K562 (cell line): Measurements from ENCODE around the gene GALNT9. TPM values are rescaled to one million over a fixed set of nuclear protein-coding genes. Genes with fewer than 3 reads are reported as not detected.

Experiments
- ATAC-seq: fragments of 200-7000 bp; cut with Tn5 transposase; 3 replicates; pipeline ENCODE4 v1.9.1; 2020; ENCODE audit warnings: moderate library complexity
- BruUV-seq: library from RNA; stranded (reverse); fragments of 400-500 nt; replicated peaks from 2 replicates; lab custom pipeline; 2021; lab: Mats Ljungman, UMichigan
- CTCF ChIA-PET: fragments of 300-600 bp; formaldehyde crosslinking; extraction: SDS; loops from one replicate; lab custom pipeline; 2021; ENCODE audit warnings: low intra/inter-chr PET ratio; lab: Yijun Ruan, JAX
- POLR2A ChIA-PET: fragments of 300-600, 350-650 bp; sonication (Branson Sonifier 250); formaldehyde crosslinking; extraction: SDS; loops from one replicate; lab custom pipeline; 2021; ENCODE audit warnings: antibody characterized with exemption, inconsistent platforms; lab: Yijun Ruan, JAX
- DNase-seq, 4 experiments: peaks; one replicate each; pipeline versions ENCODE4 v3.0.0 to v3.0.0-alpha.2; 2011 to 2018; ENCODE audit warnings: low spot score in 3 of 4, mixed read lengths in 3 of 4; ENCODE audit errors: extremely low read depth in 1 of 4
- FAIRE-seq: peaks from 2 replicates; lab custom pipeline; 2011; peaks lifted over from hg19 to GRCh38; lab: Jason Lieb, UNC
- H2AFZ ChIP-seq: 2 replicates; pipeline ENCODE4 v1.6.0; 2011; ENCODE audit warnings: low read depth, low read length, control low read depth, inconsistent platforms
- H3K27ac ChIP-seq: fragments of 200-600 bp; 3 replicates; pipeline ENCODE4 v1.8.0; 2011; ENCODE audit warnings: low read depth, mild to moderate bottlenecking, control low read depth, inconsistent platforms, low read length, moderate library complexity, mixed read lengths; ENCODE audit errors: extremely low read depth
- H3K27me3 ChIP-seq, 2 experiments: fragments of 300-600 bp in 1 of 2; 2 replicates in 1 of 2; 3 replicates in 1 of 2; pipeline versions ENCODE4 v1.6.0 to v1.8.0; 2011; ENCODE audit warnings: inconsistent platforms in 2 of 2, low read length in 2 of 2, mild to moderate bottlenecking in 1 of 2, mixed read lengths in 1 of 2, moderate library complexity in 1 of 2; ENCODE audit not compliant: control insufficient read depth in 2 of 2, insufficient read depth in 2 of 2
- H3K36me3 ChIP-seq: fragments of 300-600 bp; 3 replicates; pipeline ENCODE4 v1.8.0; 2011; ENCODE audit warnings: mild to moderate bottlenecking, low read length, inconsistent platforms; ENCODE audit not compliant: control insufficient read depth, insufficient read depth
- H3K4me1 ChIP-seq, 2 experiments: fragments of 200-600 bp in 1 of 2; replicated peaks in 1 of 2; 2 replicates in 1 of 2; 3 replicates in 1 of 2; pipeline versions ENCODE4 v1.5.1 to v1.8.0; 2011; ENCODE audit warnings: inconsistent platforms in 2 of 2, low read length in 2 of 2, mild to moderate bottlenecking in 1 of 2, mixed read lengths in 1 of 2, moderate library complexity in 1 of 2; ENCODE audit not compliant: control insufficient read depth in 2 of 2, insufficient read depth in 2 of 2
- H3K4me2 ChIP-seq: 2 replicates; pipeline ENCODE4 v1.6.1; 2011; ENCODE audit warnings: low read length, control low read depth, inconsistent platforms, mixed read lengths; ENCODE audit not compliant: insufficient read depth
- H3K4me3 ChIP-seq: fragments of 200-600 bp; sonication (generic), shearing (Covaris generic); 2 replicates; pipeline ENCODE4 v1.5.1; 2016; ENCODE audit warnings: control low read depth, inconsistent platforms
- H3K79me2 ChIP-seq: fragments of 200-600 bp; 3 replicates; pipeline ENCODE4 v1.8.0; 2011; ENCODE audit warnings: low read length, inconsistent platforms; ENCODE audit not compliant: control insufficient read depth, insufficient read depth
- H3K9ac ChIP-seq, 2 experiments: 2 replicates each; pipeline versions ENCODE4 v1.6.0 to v1.6.1; 2011; ENCODE audit warnings: low read depth in 2 of 2, low read length in 2 of 2, control low read depth in 1 of 2, inconsistent platforms in 1 of 2, mild to moderate bottlenecking in 1 of 2, mixed read lengths in 1 of 2; ENCODE audit not compliant: insufficient read depth in 1 of 2
- H3K9me1 ChIP-seq: one replicate; pipeline ENCODE4 v1.6.0; 2011; ENCODE audit warnings: inconsistent platforms, mild to moderate bottlenecking, low read length, moderate library complexity; ENCODE audit not compliant: control insufficient read depth, insufficient read depth
- H3K9me3 ChIP-seq: replicated peaks from 2 replicates; pipeline ENCODE4 v1.5.1; 2011; ENCODE audit warnings: low read depth, low read length, inconsistent platforms; ENCODE audit not compliant: control insufficient read depth, insufficient read depth
- H4K20me1 ChIP-seq: replicated peaks from 2 replicates; pipeline ENCODE4 v1.6.1; 2011; ENCODE audit warnings: low read length, inconsistent platforms, mixed read lengths; ENCODE audit not compliant: control insufficient read depth, insufficient read depth
- BHLHE40 ChIP-seq: IDR thresholded peaks from 2 replicates; pipeline ENCODE4 v1.6.1; 2011; ENCODE audit warnings: low read length, improper control_type of control experiment
- CBX5 ChIP-seq: IDR thresholded peaks from 2 replicates; pipeline ENCODE4 v1.6.1; 2014; ENCODE audit warnings: low read depth, borderline replicate concordance
- CREB1 ChIP-seq, 2 experiments: sonication (generic) in 1 of 2; formaldehyde crosslinking in 1 of 2; IDR thresholded peaks; 2 replicates each; pipeline versions ENCODE4 v1.6.1 to v1.8.0; 2012 to 2022; ENCODE audit warnings: inconsistent platforms in 1 of 2, mild to moderate bottlenecking in 1 of 2, missing genetic modification reagents in 1 of 2, moderate library complexity in 1 of 2
- KDM1A ChIP-seq, 2 experiments: fragments of 450-650 bp; IDR thresholded peaks; 2 replicates each; pipeline ENCODE4 v1.6.1; 2016; ENCODE audit warnings: mild to moderate bottlenecking in 2 of 2
- KDM2B ChIP-seq: fragments of 250-450 bp; sonication (Bioruptor Pico); IDR thresholded peaks from 2 replicates; pipeline ENCODE4 v1.8.0; 2021; ENCODE audit warnings: mild to moderate bottlenecking, moderate library complexity
- MAZ ChIP-seq, 2 experiments: fragments of 450-650 bp in 1 of 2; sonication (generic) in 1 of 2; formaldehyde crosslinking; IDR thresholded peaks in 1 of 2; conservative IDR thresholded peaks in 1 of 2; 2 replicates each; pipeline versions ENCODE4 v1.4.0 to v1.5.0; 2020; ENCODE audit warnings: mild to moderate bottlenecking in 1 of 2, missing genetic modification reagents in 1 of 2
- MTF1 ChIP-seq: fragments of 250-450 bp; sonication (Bioruptor Pico); IDR thresholded peaks from 2 replicates; pipeline ENCODE4 v1.9.0; 2021; ENCODE audit warnings: moderate library complexity, mild to moderate bottlenecking, inconsistent platforms, borderline replicate concordance
- NRF1 ChIP-seq, 2 experiments: fragments of 450-650 bp; IDR thresholded peaks in 1 of 2; conservative IDR thresholded peaks in 1 of 2; 2 replicates each; pipeline ENCODE4 v1.6.1; 2014; ENCODE audit warnings: mild to moderate bottlenecking in 2 of 2
- PHF20 ChIP-seq: fragments of 450-650 bp; IDR thresholded peaks from 2 replicates; pipeline ENCODE4 v1.6.1; 2018; ENCODE audit not compliant: partially characterized antibody
- WGBS: fragments of 100-300 bp; shearing (Covaris generic); methylation state at CpG from one replicate; pipeline ENCODE4 v1.1.6; 2016; ENCODE audit warnings: low coverage, mixed read lengths; ENCODE audit not compliant: insufficient coverage; ENCODE audit errors: missing lambda C conversion rate; 5-methylcytosine and 5-hydroxymethylcytosine counted together
- in situ Hi-C: fragments of 300-500 bp; cut with MboI; formaldehyde crosslinking; loops from 4 replicates; pipeline ENCODE4 v1.15.0; 2018; ENCODE audit warnings: inconsistent platforms, mixed read lengths
- intact Hi-C: fragments of 100-400 bp; cut with micrococcal nuclease; formaldehyde crosslinking; loops from 2 replicates; pipeline ENCODE4 v1.14.2; 2022
- polyA plus RNA-seq, 8 experiments: library from polyadenylated mRNA; depleted of rRNA in 4 of 8; stranded (reverse) in 5 of 8; unstranded in 3 of 8; fragments of >200 nt; fragmentation: Nextera tagmentation in 2 of 8; fragmentation: Illumina TruSeq in 1 of 8; extraction: Ambion mirVana in 2 of 8; extraction: Trizol in 1 of 8; gene quantifications; 2 replicates each; pipeline versions ENCODE4 v1.2.1 to v1.2.3, GENCODE V29; 2011 to 2014; ENCODE audit warnings: inconsistent platforms in 1 of 8, missing spikeins in 1 of 8
- total RNA-seq, 7 experiments: library from RNA; depleted of rRNA in 6 of 7; stranded (reverse); fragments of >200 nt in 6 of 7; fragmentation: Illumina TruSeq in 2 of 7; extraction: Trizol in 2 of 7; gene quantifications; 2 replicates each; pipeline versions ENCODE4 v1.2.1 to v1.2.3, GENCODE V29; 2011 to 2021; ENCODE audit warnings: low replicate concordance in 1 of 7
- TF ChIP-seq, protein P1 (sequence below): sonication (generic); formaldehyde crosslinking; IDR thresholded peaks from 2 replicates; pipeline ENCODE4 v1.5.0; 2020; ENCODE audit warnings: missing genetic modification reagents
- TF ChIP-seq, protein P2 (sequence below): fragments of 250-450 bp; sonication (Bioruptor Pico); IDR thresholded peaks from 2 replicates; pipeline ENCODE4 v1.4.0; 2020
- TF ChIP-seq, protein P3 (sequence below), 3 experiments: IDR thresholded peaks in 2 of 3; conservative IDR thresholded peaks in 1 of 3; 2 replicates each; pipeline ENCODE4 v1.5.1; 2011 to 2012; ENCODE audit warnings: low read length in 3 of 3, mild to moderate bottlenecking in 3 of 3, control low read depth in 2 of 3, improper control_type of control experiment in 1 of 3, inconsistent platforms in 1 of 3, low read depth in 1 of 3, mixed read lengths in 1 of 3, moderate library complexity in 1 of 3; ENCODE audit not compliant: insufficient read depth in 2 of 3
- TF ChIP-seq, protein P4 (sequence below): sonication (generic); formaldehyde crosslinking; IDR thresholded peaks from 2 replicates; pipeline ENCODE4 v1.8.0; 2022; ENCODE audit warnings: missing genetic modification reagents, mild to moderate bottlenecking, moderate library complexity, borderline replicate concordance
- TF ChIP-seq, protein P5 (sequence below): sonication (generic); formaldehyde crosslinking; IDR thresholded peaks from 2 replicates; pipeline ENCODE4 v1.8.1; 2023; ENCODE audit warnings: mild to moderate bottlenecking, missing genetic modification reagents

The GALNT9 gene
- total and polyA plus RNA-seq, 9 of the 15 experiments (the other 6 are each of a cell fraction or from before 2014, with no cell fraction given): not detected

DNA sequence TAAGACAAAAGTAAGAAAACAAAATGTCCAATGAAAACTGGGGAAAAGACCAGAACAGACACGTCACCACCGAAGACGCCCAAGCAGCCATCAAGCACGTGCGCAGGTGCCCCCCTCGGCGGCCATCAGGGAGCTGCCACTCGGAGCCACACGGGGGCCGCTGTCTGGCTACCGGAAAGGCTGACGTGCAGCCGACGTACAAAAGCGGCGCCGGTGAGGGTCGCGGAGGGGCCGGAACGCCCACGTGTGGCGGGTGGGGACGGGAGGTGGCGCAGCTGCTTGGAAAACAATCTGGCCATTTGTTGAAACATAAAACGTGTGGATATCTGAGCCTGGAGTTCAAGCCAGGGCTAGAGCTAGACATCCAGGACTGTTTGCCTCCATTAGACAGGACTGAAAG, 60.7 kb downstream of the GALNT9 start:
- H3K79me2 ChIP-seq: no peaks in the 10 kb centered on the region
- H3K9me3 ChIP-seq: no peaks in the 10 kb centered on the region
- no peak overlapping the region for H3K4me3 ChIP-seq
- FAIRE-seq: no peak
- intact Hi-C loops: no loop called here
- POLR2A ChIA-PET: interaction anchor here (0.5 kb wide), 1 partner anchor 135 kb away, joined by 4 read pairs; no protein-coding TSS in a partner anchor
- in situ Hi-C loops: no loop called here
- no peaks in the 10 kb centered on the region for H3K36me3 ChIP-seq
- H2AFZ ChIP-seq: peak overlapping the region; percentile 51
- no peaks in the 10 kb centered on the region for H3K9me1 ChIP-seq
- H3K4me1 ChIP-seq: peaks cover 0 to 28% of the 10 kb centered on the region in 2 experiments; a peak in 1 of 5 replicates
- CTCF ChIA-PET: no interaction called here
- H3K27ac ChIP-seq: no peak overlapping the region
- H3K27me3 ChIP-seq: peaks cover 25 to 92% of the 10 kb centered on the region in 2 experiments; a peak in 4 of 5 replicates
- peak; percentile 83 for ATAC-seq
- 7% methylated on average over 26 of the region's 26 CpGs for WGBS
- no TSS peak for BruUV-seq
- DNase-seq: peak; percentile 45 to 63 (median 58)
- H3K9ac ChIP-seq: no peak overlapping the region
- peak overlapping the region; percentile 64 for H3K4me2 ChIP-seq
- H4K20me1 ChIP-seq: no peaks in the 10 kb centered on the region; the same call in 1 of the 2 replicates
- TF ChIP-seq KDM2B (CRISPR knock-in tag): no peak
- peak in 1 of 2 experiments; percentile 86; a peak in 2 of 4 replicates for TF ChIP-seq MAZ (CRISPR knock-in tag; conservative IDR thresholded peaks at IDR 0.05 in 1 of 2, IDR thresholded peaks at IDR 0.05 in 1 of 2)
- no peak for TF ChIP-seq CBX5
- TF ChIP-seq BHLHE40: peak; percentile 87
- TF ChIP-seq MTF1 (CRISPR knock-in tag): no peak
- TF ChIP-seq, protein P1, sequence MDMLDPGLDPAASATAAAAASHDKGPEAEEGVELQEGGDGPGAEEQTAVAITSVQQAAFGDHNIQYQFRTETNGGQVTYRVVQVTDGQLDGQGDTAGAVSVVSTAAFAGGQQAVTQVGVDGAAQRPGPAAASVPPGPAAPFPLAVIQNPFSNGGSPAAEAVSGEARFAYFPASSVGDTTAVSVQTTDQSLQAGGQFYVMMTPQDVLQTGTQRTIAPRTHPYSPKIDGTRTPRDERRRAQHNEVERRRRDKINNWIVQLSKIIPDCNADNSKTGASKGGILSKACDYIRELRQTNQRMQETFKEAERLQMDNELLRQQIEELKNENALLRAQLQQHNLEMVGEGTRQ (CRISPR knock-in tag): peak; percentile 18; the same call in 1 of the 2 replicates
- TF ChIP-seq NRF1 (conservative IDR thresholded peaks at IDR 0.05 in 1 of 2, IDR thresholded peaks at IDR 0.05 in 1 of 2): peak; percentile 62 to 74
- TF ChIP-seq, protein P2, sequence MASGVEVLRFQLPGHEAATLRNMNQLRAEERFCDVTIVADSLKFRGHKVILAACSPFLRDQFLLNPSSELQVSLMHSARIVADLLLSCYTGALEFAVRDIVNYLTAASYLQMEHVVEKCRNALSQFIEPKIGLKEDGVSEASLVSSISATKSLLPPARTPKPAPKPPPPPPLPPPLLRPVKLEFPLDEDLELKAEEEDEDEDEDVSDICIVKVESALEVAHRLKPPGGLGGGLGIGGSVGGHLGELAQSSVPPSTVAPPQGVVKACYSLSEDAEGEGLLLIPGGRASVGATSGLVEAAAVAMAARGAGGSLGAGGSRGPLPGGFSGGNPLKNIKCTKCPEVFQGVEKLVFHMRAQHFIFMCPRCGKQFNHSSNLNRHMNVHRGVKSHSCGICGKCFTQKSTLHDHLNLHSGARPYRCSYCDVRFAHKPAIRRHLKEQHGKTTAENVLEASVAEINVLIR (CRISPR knock-in tag): peak; percentile 84
- TF ChIP-seq, protein P3, sequence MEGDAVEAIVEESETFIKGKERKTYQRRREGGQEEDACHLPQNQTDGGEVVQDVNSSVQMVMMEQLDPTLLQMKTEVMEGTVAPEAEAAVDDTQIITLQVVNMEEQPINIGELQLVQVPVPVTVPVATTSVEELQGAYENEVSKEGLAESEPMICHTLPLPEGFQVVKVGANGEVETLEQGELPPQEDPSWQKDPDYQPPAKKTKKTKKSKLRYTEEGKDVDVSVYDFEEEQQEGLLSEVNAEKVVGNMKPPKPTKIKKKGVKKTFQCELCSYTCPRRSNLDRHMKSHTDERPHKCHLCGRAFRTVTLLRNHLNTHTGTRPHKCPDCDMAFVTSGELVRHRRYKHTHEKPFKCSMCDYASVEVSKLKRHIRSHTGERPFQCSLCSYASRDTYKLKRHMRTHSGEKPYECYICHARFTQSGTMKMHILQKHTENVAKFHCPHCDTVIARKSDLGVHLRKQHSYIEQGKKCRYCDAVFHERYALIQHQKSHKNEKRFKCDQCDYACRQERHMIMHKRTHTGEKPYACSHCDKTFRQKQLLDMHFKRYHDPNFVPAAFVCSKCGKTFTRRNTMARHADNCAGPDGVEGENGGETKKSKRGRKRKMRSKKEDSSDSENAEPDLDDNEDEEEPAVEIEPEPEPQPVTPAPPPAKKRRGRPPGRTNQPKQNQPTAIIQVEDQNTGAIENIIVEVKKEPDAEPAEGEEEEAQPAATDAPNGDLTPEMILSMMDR (IDR thresholded peaks at IDR 0.05 in 2 of 3, conservative IDR thresholded peaks at IDR 0.05 in 1 of 3; ENCODE audit: insufficient read depth in 2 of 3, low read depth in 1 of 3, low read length in 3 of 3): peak in 2 of 3 experiments; percentile 2 to 6; a peak in 1 of 6 replicates
- TF ChIP-seq, protein P4, sequence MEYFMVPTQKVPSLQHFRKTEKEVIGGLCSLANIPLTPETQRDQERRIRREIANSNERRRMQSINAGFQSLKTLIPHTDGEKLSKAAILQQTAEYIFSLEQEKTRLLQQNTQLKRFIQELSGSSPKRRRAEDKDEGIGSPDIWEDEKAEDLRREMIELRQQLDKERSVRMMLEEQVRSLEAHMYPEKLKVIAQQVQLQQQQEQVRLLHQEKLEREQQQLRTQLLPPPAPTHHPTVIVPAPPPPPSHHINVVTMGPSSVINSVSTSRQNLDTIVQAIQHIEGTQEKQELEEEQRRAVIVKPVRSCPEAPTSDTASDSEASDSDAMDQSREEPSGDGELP: peak; percentile 78
- peak; percentile 97 for TF ChIP-seq CREB1 (IDR thresholded peaks at IDR 0.05)
- peak; percentile 93 for TF ChIP-seq CREB1 (CRISPR knock-in tag; IDR thresholded peaks at IDR 0.05)
- no peak for TF ChIP-seq KDM1A (IDR thresholded peaks at IDR 0.05)
- peak; percentile 69 for TF ChIP-seq PHF20
- TF ChIP-seq, protein P5, sequence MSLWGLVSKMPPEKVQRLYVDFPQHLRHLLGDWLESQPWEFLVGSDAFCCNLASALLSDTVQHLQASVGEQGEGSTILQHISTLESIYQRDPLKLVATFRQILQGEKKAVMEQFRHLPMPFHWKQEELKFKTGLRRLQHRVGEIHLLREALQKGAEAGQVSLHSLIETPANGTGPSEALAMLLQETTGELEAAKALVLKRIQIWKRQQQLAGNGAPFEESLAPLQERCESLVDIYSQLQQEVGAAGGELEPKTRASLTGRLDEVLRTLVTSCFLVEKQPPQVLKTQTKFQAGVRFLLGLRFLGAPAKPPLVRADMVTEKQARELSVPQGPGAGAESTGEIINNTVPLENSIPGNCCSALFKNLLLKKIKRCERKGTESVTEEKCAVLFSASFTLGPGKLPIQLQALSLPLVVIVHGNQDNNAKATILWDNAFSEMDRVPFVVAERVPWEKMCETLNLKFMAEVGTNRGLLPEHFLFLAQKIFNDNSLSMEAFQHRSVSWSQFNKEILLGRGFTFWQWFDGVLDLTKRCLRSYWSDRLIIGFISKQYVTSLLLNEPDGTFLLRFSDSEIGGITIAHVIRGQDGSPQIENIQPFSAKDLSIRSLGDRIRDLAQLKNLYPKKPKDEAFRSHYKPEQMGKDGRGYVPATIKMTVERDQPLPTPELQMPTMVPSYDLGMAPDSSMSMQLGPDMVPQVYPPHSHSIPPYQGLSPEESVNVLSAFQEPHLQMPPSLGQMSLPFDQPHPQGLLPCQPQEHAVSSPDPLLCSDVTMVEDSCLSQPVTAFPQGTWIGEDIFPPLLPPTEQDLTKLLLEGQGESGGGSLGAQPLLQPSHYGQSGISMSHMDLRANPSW (CRISPR knock-in tag): no peak
